ENCODE measurements around the gene RNF157.
A peak's percentile ranks its signal among the peaks of the same experiment; 100 is the strongest.

RNF157 gene

DNA sequence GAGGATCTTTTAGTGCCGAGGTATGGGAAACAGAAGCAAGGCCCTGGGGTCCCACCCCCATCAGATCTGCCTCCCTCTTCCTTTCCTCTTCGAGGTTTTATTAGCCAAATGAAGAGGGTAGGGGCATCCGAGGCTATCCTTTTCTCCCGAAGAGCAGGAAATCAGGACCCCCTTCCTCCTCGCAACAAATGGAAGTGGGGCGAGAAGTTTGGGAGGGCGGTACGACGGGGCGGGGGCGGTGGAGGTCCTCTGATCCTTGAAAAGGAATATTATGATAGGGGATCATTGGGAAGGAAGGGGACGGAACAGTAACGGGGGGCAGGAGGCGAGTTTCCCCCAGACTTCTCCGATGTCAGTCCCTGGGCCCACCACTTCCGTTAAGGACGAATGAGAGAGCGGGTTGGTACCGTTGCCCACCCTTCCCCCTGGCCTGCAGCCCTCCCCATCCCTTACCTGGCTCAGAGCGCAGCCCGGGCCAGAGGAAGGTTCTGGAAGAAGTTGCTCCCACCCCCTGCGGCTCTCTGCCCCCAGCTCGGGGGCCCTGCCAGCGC, 99.6 kb downstream of the RNF157 start:
- DNase-seq (no peak), ATAC-seq (no peak)

DNA sequence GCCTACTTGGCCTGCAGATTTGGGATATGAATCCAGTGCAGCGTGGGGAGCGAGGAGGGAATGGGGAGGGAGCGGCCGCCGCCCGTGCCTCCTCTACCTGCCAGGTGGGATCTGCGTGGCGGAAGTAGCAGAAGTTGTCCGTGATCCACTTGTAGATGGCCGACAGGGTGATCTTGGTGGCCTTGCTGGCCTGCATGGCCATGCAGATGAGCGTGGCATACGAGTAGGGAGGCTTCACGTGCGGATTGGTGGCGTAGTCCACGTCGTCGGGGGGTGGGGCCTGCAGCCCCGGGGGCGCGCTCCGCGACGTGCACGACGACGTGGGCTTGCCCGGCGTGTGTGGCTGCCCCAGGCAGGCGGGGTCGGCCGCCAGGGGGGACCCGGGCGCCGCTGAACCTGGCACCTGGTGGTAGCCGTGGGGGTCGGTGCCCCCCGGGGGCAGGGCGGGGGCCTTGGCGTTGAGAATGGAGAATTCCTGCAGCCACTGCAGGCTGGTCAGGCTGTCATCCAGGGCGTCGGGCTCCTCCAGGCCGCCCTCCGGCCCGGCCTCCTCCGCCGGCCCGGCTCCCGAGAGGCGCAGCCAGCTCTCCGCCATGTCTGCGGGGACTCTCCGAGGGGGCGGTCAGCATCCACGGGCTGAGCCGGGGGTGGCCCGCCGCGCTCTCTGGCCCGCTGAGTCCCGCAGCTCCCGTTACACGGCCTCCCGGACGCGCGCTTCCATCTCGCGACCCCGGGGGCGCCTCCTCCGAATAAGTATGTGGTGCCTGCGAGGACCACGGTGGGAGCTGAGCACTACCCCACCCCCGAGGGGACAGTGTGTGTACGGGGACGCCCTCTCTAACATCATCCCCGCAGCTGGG, 100.3 kb downstream of the RNF157 start:
- ATAC-seq (peak; percentile 45), DNase-seq (peak; percentile 71)

DNA sequence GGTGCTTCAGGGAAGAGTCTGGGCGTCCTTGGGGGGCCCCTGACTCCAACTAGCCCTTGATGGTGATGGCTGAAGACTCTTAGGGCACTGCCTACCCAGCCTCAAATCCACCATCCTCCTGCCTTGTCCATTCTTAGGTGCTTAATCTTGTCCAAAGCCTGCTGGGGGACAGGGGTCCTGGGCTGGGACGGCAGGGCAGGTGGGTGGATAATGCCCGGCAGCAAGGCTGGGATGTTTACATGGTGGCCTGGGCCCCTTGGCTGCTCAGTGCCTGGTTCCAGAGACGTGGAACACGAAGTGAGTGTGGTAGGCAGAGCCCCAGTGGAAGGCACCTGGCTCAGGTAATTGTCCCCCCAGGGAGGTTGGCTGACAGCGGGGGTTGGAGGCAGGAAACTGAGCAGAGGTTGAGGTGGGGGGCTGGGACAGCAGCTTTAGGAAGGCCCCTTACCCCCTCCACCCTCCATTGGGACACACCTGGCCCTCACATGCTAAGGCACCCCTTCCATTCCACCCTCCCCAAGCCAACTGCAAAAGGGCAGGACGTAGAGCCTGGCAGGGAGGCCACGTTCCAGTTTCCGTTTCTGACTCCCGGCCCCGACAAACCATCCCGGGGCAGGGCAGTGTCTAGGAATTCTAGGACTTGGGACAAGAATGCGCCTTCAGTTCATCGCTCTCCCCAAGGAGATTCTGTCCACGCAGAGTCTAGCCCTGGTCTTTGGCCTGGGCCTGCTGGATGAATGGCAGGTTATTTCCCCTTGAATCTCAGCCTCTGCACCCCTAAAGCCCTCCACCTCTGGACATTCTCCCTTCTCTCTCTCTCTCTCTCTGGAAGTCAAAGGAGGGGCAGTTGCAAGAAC, 101.2 kb downstream of the RNF157 start:
- no peak for DNase-seq

DNA sequence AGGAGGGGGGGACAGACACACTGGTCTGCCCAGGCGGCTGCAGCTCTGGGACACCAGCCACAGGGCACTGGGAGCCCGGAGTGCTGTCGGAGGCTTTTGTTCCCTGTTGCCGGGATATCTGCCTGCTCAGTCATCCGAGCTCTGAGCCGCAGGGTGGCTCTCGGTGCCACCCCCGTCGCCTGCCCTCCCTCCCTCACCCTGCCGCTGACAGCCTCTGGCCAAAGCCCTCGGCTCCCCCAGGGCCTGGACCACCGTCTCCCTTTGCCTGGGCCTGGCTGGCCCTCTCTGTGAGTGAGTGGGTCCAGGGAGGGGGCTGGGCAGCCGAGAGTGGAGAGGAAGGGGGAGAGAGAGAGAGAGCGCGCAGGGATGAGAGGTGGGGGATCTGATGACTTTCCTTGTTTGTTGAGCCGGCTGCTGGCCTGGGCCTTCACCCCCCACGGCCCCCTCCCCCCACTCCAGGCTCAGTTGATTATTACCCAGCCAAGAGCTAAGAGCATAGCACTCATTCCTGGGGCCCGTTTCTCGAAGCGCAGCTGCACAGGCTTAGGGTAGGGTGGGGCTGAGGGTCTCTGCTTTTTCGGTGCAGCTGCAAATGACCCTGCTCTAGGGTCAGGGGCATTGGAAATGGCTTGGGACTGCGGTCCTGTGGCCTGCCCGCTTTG, 101.9 kb downstream of the RNF157 start:
- ATAC-seq (no peak), DNase-seq (no peak)

More for the DNA sequence above, 101.2 kb downstream of the RNF157 start:
- no peak for ATAC-seq

DNA sequence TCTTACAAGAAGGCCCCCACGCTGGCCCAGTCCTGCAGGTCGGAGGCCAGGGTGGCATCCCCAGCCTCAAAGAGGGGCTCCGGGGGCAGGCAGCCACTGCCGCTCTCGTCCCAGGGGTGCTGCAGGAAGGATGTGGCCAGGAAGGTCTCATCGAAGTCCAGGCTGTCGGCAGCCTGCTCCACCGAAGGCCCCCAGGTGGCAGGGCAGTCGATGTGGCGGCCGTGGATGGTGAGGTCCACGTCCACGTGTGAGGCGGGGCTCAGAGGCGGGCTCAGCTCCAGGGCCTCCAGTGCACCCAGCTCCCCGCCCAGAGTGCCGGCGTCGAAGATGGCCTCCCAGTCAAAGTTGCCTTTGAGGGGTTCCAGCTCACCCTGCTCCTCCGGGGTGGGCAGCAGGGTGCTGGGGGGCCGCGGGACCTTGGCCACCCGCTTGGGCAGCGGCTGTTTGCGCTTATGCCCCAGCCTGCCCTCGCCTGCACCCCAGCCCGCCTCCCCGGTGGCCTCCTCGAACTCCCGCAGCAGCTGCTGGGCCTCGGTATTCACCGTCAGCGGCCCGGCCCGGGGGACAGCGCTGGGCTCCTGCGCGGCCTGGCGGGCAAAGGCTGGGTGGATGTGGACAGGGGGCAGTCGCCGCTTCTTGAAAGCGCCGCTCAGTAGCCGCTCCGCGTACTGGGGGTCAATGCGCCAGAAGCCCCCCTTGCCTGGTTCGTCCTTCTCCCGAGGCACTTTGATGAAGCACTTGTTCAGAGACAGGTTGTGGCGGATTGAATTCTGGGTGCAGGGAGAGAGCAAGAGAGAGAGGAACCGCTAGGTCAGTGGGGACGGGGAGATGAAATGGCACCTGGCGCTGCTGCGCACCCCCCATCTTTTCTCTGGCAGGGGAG, 102.7 kb downstream of the RNF157 start:
- ATAC-seq (no peak), DNase-seq (no peak)

DNA sequence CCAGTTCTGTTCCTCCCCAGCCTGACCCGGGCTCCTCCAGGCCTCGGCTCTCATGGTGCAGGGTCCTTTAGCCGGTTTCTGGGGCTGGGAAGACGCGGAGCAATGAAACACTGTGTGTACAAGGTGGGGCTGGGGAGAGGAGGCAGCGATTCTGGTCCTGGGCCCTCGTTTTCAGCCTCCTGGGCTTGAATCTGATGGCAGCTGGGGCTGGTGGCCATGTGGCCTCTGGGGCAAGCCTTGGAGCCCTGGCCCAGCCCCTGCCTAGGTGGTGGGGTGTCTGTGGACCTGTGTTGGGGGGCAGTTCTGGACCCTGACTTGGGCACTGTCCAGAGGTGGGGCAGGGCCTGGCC, 103.3 kb downstream of the RNF157 start:
- DNase-seq (no peak), ATAC-seq (no peak)

DNA sequence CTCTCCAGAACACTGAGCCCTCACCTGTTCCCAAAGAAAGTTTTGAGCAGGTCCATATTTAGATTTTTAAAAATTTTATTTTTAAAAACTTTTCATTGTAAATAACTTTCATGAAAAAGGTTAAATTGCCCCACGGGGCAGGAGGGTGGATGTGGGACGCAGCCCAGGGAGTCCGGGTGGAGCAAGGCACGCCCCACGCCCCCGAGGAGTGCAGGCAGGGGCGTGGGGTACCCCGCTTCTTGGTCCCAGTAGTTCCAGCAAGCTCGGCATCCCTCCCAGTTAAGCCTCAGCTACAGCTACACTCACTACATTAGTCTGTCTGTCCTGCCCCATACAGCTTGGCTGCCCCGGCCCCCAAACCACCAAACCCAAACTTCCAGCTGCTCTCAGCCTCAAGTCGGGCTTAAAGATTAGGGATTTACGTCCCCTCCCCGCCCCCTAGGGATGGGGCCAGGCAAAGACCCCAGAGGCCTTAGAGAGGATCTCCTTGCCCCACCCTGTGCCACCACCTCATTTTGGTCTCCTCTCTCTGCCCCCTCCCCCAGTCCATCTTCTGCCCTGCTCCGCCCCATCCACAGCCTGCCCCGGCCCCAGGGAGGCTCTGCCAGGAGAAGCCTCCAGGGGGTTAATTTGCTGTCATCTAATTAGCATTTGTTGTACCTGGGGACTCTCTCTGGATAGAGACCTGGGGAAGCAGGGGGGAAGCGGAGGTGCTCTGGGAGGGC, 103.9 kb downstream of the RNF157 start:
- no peak for ATAC-seq
- no peak for DNase-seq

DNA sequence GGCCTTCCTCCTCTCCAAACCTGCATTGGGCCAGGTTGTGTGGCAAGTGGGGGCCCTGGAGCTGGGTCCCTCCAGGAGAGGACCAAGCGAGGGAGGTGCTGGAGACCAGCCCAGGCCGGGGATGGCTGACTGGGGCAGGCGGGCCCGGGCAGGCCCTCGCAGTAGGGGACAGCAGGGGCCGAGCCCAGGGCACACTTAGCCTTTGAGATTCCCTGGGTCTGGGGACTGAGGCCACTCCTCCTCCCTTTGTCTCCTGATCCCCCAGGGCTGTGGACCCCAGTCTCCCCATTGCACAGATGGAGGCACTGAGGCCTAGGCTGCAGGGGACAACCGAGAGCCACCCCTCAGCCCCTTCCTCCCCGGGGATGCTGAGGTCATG, 104.5 kb downstream of the RNF157 start:
- ATAC-seq (no peak), DNase-seq (no peak)

DNA sequence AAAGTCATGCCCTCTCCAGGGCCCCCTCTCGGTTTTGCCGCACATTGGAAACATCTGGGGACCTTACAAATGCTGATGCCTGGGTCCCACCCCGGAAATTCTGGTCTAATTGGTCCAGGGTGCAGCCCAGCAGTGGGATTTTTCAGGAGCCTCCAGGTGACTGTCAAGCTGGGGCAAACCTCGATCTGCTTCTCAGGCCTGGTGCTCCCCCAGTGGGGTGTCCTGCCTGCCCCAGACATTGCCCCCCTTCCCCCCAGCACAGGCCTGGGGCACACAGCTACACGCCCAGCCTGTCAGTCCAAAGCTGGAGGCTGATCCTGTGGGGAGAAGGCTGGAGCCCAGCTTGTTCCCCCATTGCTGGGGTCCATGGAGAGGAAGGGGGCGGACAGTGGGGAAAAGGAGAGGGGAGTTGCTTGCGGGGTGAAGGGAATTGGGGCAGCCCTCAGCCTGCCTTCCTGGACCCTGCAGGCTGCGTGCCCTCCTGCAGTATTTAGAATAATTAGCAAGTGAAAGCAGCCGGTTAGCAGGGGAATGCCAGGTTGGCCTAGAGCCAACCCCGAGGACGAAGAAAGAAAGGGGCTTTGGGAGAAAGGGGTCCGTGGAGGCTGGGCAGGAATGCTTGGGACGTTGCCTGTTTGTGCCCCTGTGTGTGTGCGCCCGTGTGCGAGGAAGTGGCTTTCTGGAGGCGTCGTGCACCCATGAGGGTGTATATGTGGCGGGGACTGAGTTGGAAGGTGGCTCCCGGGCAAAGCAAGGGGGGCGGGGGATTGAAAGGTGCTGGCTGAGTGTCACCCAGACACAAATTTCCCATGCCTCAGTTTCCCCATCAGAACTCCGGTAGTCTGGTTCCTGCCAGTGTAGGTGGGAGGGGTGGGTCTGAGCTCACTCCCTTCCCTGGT, 105.1 kb downstream of the RNF157 start:
- DNase-seq (no peak), ATAC-seq (no peak)

DNA sequence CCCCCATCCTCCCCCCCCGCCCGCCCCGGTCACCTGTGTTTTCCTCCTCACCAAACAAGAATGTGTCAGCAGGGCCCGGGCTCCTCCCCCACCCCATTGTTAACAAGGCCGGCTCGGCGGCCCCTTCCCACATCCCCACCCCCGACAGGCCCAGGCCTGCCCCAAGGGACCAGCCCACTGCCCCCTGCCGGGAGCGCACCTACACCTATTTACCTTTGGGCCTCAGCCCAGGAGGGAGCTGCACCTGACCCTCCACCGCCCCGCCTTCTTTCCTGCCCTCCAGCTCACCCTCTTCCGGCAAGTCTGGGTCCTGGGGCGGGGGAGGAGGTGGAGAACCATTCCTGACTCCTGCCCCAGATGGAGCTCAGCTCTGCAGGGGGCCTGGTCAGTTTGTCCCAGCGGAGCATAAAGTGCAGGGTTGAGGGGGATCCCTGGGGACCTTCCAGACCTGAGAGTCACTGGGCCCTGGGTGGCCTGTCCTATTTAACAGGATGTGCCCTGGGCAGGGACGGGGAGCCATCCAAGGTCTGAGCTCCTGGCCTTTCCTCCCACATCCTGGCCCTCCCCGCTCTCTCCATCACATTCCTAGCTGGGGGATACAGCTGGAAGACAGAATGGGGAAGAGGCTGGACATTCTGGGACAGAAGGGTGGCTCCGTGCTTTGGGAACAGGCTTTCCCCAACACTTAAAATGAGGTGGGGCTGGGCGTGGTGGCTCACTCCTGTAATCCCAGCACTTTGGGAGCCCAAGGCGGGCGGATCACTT, 107.5 kb downstream of the RNF157 start:
- ATAC-seq (no peak), DNase-seq (no peak)

DNA sequence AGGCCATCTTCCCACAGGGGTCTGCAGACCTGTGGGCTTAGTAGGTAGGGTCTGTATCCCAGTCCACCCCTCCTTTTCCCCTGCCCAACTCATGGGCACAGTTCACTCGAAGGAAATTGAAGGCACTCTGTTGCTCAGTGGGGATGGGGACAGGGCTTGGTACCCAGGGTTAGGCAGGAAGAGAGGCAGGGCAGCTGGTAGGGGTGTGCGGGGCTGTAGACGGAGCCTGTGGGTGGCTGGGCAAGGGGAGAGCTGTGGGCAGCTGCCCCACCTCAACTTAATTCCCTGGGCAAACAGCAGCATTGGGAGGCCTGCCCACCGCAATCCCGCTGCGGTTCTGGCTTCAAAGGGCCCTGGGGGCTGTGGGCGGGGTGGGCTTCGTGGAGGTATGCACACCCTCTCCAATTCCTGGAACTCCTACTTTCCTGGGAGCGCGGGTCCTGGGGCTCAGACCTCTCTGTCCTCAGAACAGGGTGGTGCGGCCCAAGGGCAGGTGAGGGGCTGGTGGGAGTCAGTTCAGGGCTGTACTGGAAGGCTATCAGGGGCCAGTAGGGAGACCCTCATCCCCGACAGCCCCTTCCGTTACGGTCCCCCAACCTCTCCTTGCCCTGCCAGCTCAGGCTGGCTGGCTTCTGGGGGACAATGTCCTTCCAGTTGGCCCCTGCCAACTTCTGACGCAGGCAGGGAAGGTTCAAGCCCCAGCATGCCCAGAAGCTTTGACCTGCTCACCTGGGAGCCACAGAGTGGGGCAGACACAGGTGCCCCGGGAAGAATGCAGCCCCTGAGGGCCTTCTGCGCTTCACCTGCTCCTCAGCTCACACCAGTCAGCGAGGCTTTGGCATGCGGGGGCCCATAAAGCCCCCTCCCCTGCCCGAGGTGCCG, 108.4 kb downstream of the RNF157 start:
- no peak for ATAC-seq
- no peak for DNase-seq

DNA sequence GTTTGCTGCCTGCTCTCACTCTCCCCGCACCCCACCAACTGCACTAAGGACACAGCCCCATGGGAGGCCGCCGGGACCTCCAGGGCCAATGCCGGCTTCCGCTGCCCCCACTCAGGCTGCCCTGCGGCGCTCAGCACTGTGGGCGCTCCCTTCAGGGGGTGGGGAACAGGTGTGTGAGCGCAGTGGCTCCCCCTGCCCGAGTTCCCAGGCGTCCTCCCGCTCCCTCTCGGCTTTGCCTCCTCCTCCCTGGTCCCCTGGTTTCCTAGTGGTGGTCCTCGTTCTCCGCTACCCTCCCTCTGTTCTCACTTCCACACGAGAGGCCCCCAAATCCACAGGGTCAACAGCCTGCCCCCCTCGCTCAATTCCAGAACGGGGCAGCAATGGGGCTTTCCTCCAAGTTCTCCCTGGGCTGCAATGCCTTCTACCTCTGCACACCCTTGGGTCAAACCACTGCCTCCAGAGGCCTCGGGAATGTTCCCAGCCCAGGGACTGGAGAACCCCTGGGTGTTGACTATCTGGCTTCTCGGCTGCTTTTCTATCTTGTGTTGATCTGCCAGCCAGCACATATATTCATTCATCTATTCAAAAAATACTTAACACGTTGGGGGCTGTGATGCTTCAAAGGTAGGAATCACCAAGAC, 109.1 kb downstream of the RNF157 start:
- ATAC-seq (no peak), DNase-seq (no peak)

DNA sequence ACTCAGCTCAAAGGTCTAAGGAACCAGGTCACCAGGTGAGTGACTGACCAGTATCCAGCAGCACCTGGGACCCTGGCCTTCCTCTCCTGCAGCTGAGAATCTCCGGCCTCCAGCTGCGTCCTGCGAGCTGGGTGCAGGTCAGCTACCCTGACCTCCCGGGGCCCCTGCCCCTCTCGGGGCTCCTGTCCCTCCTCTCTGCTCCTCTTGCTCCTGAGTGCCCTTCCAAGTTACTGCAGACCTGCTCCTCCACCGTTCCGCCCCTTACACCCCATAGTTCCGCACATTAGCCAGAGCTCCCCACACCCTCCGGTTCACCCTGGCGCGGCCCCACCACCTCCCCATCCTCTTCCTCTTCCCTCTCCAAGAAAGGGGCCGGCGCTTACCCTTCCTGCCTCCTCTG, 109.8 kb downstream of the RNF157 start:
- ATAC-seq (no peak), DNase-seq (no peak)

DNA sequence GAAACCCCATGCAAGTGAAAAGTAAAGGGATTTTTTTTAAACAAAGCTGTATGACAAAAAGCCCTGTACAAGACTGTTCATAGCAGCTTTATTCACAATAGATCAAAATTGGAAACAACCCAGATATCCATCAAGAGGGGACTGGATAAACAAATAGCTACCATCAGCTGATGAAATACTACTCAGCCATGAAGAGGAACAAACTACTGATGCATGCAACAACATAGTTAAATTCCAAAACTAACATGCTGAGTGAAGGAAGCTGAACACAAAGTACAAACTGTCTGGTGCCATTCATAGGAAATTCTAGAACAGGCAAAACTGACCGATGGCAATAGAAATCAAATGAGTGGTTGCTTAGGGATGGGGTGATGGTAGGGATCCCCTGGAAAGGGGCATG, 114.4 kb downstream of the RNF157 start:
- DNase-seq, result no peak
- no peak for ATAC-seq

DNA sequence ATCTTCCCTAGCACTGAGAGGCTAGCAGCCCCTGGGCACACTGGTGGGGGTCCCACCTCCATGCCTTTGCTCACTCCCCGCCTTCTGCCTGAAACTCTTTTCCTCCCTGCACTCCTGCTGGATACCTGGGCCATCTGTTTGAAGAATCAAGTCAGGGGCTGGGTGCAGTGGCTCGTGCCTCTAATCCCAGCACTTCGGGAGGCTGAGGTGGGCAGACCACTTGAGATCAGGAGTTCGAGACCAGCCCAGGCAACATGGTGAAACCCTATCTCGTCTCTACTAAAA, 115.0 kb downstream of the RNF157 start:
- DNase-seq, result no peak
- ATAC-seq, result no peak

DNA sequence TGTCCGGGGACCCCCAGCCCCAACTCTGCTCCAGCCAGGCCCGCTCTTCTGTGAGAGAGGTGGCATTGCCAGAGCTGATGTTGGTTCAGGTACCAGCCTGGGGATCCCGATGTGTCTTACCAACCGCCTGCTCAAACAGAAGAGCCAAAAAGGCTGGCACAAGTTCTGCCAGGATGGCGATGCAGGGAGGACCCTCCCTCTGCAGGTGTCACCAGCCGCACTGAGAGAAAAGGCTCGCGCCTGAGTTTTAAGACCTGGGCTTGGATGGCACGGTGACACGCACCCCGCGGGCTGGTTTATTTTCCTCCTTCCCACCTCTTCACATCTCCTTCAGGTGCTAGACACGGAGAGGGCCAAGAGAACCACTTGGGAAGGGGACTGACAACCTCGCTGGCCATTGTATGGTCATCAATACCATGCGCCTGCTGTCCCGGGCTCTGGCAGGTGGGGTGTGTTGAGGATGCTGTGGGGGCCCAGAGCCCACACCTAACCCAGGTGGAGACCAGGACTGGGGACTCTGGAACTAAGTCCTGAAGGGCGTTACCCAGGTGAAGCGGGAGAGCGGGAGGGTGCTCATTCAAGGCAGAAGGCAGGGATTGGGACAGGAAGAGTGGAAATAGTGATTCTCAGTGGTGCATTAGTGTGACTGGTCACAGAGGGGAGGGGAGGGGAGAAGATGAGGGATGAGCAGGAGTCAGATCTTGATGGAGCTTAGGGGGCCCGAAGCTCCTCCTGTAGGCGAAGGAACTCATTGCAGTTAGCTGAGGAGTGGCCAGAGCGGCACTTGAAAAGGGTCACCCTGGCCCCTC, 115.5 kb downstream of the RNF157 start:
- ATAC-seq (no peak), DNase-seq (no peak)
